Fibroblast of lung (primary cell): Measurements from ENCODE around the gene DDX54. TPM values are rescaled to one million over a fixed set of nuclear protein-coding genes. Genes with fewer than 3 reads are reported as not detected.

Experiments used
- DNase-seq, 2 donors: peaks; one replicate each; pipeline versions ENCODE4 v3.0.0 to v3.0.0-alpha.2; 2010; ENCODE audit warnings: low read depth in 2 of 2
- H2AFZ ChIP-seq: 2 replicates; pipeline ENCODE4 v1.5.1; 2012; ENCODE audit warnings: low read length, control low read depth, inconsistent platforms
- H3K27ac ChIP-seq: 2 replicates; pipeline ENCODE4 v1.5.1; 2011; ENCODE audit warnings: low read length, control low read depth; ENCODE audit not compliant: insufficient read depth
- H3K27me3 ChIP-seq: 2 replicates; pipeline ENCODE4 v1.5.1; 2011; ENCODE audit warnings: mild to moderate bottlenecking, low read length; ENCODE audit not compliant: control insufficient read depth, insufficient read depth
- H3K36me3 ChIP-seq: 2 replicates; pipeline ENCODE4 v1.5.1; 2011; ENCODE audit warnings: low read length; ENCODE audit not compliant: control insufficient read depth, insufficient read depth
- H3K4me1 ChIP-seq: 2 replicates; pipeline ENCODE4 v1.5.1; 2011; ENCODE audit warnings: low read length; ENCODE audit not compliant: control insufficient read depth, insufficient read depth; ENCODE audit errors: extremely low read depth
- H3K4me2 ChIP-seq: 2 replicates; pipeline ENCODE4 v1.5.1; 2011; ENCODE audit warnings: low read length, control low read depth; ENCODE audit not compliant: insufficient read depth; ENCODE audit errors: extremely low read depth
- H3K4me3 ChIP-seq, 4 experiments: fragments of 200-600 bp in 1 of 4; sonication (generic) in 1 of 4; replicated peaks in 1 of 4; 2 replicates each; pipeline ENCODE4 v1.5.1; 2011 to 2016; ENCODE audit warnings: low read length in 4 of 4, low read depth in 3 of 4, mild to moderate bottlenecking in 3 of 4, control low read depth in 2 of 4, inconsistent platforms in 1 of 4, mixed read lengths in 1 of 4; ENCODE audit not compliant: insufficient read depth in 1 of 4; ENCODE audit errors: control extremely low read depth in 1 of 4
- H3K79me2 ChIP-seq: 2 replicates; pipeline ENCODE4 v1.5.1; 2012; ENCODE audit warnings: mild to moderate bottlenecking, low read length, inconsistent platforms; ENCODE audit not compliant: control insufficient read depth, insufficient read depth
- H3K9ac ChIP-seq: 2 replicates; pipeline ENCODE4 v1.5.1; 2011; ENCODE audit warnings: mild to moderate bottlenecking, low read length, control low read depth; ENCODE audit not compliant: insufficient read depth
- H3K9me3 ChIP-seq: 2 replicates; pipeline ENCODE4 v1.5.1; 2012; ENCODE audit warnings: low read depth, low read length; ENCODE audit not compliant: control insufficient read depth, insufficient read depth
- H4K20me1 ChIP-seq: 2 replicates; pipeline ENCODE4 v1.5.1; 2011; ENCODE audit warnings: low read length; ENCODE audit not compliant: control insufficient read depth, insufficient read depth; ENCODE audit errors: extremely low read depth
- CTCF ChIP-seq, 2 donors: IDR thresholded peaks in 1 of 2; conservative IDR thresholded peaks in 1 of 2; 1 replicate in 1 of 2; 2 replicates in 1 of 2; pipeline ENCODE4 v1.5.1; 2011 to 2012; ENCODE audit warnings: low read length in 2 of 2, control low read depth in 1 of 2, inconsistent platforms in 1 of 2, low read depth in 1 of 2, mild to moderate bottlenecking in 1 of 2
- EZH2 ChIP-seq: IDR thresholded peaks from 2 replicates; pipeline ENCODE4 v1.5.1; 2012; ENCODE audit warnings: low read length, control low read depth, mild to moderate bottlenecking; ENCODE audit errors: missing control alignments
- polyA plus RNA-seq, 2 donors: library from polyadenylated mRNA; depleted of rRNA in 1 of 2; stranded (reverse) in 1 of 2; unstranded in 1 of 2; fragments of >200 nt; gene quantifications; 2 replicates each; pipeline ENCODE4 v1.2.1, GENCODE V29; 2011 to 2012; ENCODE audit warnings: missing spikeins in 1 of 2
- total RNA-seq: library from RNA; depleted of rRNA; stranded (reverse); fragments of >200 nt; gene quantifications from 2 replicates; pipeline ENCODE4 v1.2.1, GENCODE V29; 2014

DDX54 gene
- total and polyA plus RNA-seq, 2 donors (not counting 1 experiment from before 2014, with no cell fraction given), result 20.5 to 23.6 TPM

DNA sequence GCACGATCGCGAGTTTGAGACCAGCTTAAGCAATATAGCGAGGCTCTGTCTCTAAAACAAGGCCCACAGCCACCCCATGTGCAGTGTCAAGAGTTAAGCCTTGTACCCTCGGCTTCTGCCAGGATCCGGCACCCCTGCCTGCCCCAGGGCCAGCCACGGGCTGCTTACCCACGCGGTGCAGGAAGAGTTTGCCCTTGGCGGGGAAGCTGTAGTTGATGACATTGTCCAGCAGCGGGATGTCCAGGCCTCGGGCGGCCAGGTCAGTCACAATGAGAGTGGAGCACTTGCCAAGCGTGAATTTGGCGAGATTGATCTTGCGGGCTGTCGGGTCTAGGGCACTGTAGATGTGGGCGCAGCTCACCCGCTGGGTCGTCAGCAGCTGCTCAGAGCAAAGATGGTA is 13.1 kb downstream of the DDX54 start:
- TF ChIP-seq EZH2 (no peak), CTCF (conservative IDR thresholded peaks at IDR 0.05 in 1 of 2, IDR thresholded peaks at IDR 0.05 in 1 of 2; ENCODE audit: low read depth in 1 of 2, low read length in 2 of 2) (no peak)
- no peaks in the 10 kb centered on the region for H4K20me1 ChIP-seq
- no peak overlapping the region for H3K4me3 ChIP-seq
- H3K79me2 ChIP-seq, result no peaks in the 10 kb centered on the region
- no peak overlapping the region for H3K9ac ChIP-seq
- peaks cover 15% of the 10 kb centered on the region for H3K36me3 ChIP-seq
- no peak overlapping the region for H2AFZ ChIP-seq
- no peak overlapping the region for H3K27ac ChIP-seq
- no peak overlapping the region for H3K4me2 ChIP-seq
- H3K4me1 ChIP-seq, result no peaks in the 10 kb centered on the region
- DNase-seq, result no peak
- no peaks in the 10 kb centered on the region for H3K9me3 ChIP-seq
- H3K27me3 ChIP-seq, result no peaks in the 10 kb centered on the region

DNA sequence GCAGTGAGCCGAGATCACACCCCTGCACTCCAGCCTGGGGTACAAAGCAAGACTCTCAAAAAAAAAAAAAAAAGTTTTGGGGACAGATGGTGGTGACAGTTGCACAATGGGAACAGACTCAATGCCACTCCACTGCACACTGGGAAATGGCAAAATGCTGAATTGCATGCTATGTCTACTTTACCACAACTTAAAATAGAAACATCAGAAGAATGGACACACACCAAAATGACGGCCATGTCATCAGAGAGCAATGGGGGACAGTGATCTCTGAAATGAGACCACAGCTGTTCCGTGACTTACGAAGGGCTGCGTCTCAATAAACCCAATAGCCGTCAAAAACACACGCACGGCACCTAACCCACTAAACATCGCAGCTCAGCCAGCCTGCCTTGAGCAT is 13.7 kb downstream of the DDX54 start:
- DNase-seq, result no peak
- Histone ChIP-seq H3K79me2 (no peaks in the 10 kb centered on the region), H3K9ac (no peak overlapping the region), H3K27me3 (no peaks in the 10 kb centered on the region), H3K4me1 (no peaks in the 10 kb centered on the region), H3K4me3 (no peak overlapping the region), H3K36me3 (peaks cover 15% of the 10 kb centered on the region), H3K9me3 (no peaks in the 10 kb centered on the region), H3K27ac (no peak overlapping the region), H2AFZ (no peak overlapping the region), H3K4me2 (no peak overlapping the region), H4K20me1 (no peaks in the 10 kb centered on the region)
- TF ChIP-seq EZH2 (no peak), CTCF (conservative IDR thresholded peaks at IDR 0.05 in 1 of 2, IDR thresholded peaks at IDR 0.05 in 1 of 2; ENCODE audit: low read depth in 1 of 2, low read length in 2 of 2) (no peak)

- no peak overlapping the region for H3K27ac ChIP-seq
- no peaks in the 10 kb centered on the region for H3K9me3 ChIP-seq
- peaks cover 15% of the 10 kb centered on the region for H3K36me3 ChIP-seq
- DNase-seq, result no peak
- no peak overlapping the region for H3K9ac ChIP-seq
- no peaks in the 10 kb centered on the region for H3K4me1 ChIP-seq
- no peak overlapping the region for H3K4me3 ChIP-seq
- TF ChIP-seq CTCF (conservative IDR thresholded peaks at IDR 0.05 in 1 of 2, IDR thresholded peaks at IDR 0.05 in 1 of 2; ENCODE audit: low read depth in 1 of 2, low read length in 2 of 2) (no peak), EZH2 (no peak)
- no peaks in the 10 kb centered on the region for H3K27me3 ChIP-seq
- no peak overlapping the region for H2AFZ ChIP-seq
- no peak overlapping the region for H3K4me2 ChIP-seq
- no peaks in the 10 kb centered on the region for H4K20me1 ChIP-seq
- no peaks in the 10 kb centered on the region for H3K79me2 ChIP-seq
Observed at GRCh38 chr12:113170926-113171325, 14.4 kb downstream of the DDX54 start.
